GM10266 (cell line): Measurements from ENCODE around the gene SLC6A19.

Experiments used
- DNase-seq: peaks from one replicate; pipeline ENCODE4 v3.0.0; 2012; ENCODE audit errors: extremely low spot score
- TF ChIP-seq, protein P1 (sequence below): IDR thresholded peaks from 2 replicates; pipeline ENCODE4 v1.5.1; 2012; ENCODE audit warnings: mild to moderate bottlenecking, low read depth; ENCODE audit not compliant: control insufficient read depth, insufficient read depth; ENCODE audit errors: missing control alignments

Gene SLC6A19

DNA sequence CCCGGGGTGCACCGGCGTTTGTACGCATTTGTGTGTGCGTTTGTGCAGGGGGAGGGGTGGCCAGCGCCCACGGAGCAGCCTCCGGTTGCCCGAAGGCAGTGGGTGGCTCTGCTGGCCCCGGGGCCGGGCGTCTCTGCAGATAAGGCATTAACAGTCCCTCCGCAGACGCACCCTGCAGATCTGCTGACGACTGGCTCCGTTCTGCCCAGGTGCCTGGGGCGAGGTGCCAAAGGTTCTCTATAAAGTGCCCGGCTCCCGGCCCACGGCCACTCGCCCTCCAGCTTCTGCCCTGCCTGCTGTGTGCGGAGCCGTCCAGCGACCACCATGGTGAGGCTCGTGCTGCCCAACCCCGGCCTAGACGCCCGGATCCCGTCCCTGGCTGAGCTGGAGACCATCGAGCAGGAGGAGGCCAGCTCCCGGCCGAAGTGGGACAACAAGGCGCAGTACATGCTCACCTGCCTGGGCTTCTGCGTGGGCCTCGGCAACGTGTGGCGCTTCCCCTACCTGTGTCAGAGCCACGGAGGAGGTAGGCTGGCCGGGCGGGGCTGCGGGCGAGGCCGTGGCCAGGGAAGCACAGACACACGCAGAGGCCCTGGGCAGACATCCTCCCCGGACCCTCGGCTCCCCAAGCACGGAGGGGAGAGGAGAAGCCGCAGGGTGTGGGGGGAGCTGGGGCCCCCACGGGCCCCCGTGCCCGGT is at the start of gene SLC6A19:
TSS of gene SLC6A19 (plus strand) at position 269 of the 699 bp plus-strand sequence. CDS start at position 325, 56 bp downstream.
- DNase-seq: no peak
- TF ChIP-seq, protein P1, sequence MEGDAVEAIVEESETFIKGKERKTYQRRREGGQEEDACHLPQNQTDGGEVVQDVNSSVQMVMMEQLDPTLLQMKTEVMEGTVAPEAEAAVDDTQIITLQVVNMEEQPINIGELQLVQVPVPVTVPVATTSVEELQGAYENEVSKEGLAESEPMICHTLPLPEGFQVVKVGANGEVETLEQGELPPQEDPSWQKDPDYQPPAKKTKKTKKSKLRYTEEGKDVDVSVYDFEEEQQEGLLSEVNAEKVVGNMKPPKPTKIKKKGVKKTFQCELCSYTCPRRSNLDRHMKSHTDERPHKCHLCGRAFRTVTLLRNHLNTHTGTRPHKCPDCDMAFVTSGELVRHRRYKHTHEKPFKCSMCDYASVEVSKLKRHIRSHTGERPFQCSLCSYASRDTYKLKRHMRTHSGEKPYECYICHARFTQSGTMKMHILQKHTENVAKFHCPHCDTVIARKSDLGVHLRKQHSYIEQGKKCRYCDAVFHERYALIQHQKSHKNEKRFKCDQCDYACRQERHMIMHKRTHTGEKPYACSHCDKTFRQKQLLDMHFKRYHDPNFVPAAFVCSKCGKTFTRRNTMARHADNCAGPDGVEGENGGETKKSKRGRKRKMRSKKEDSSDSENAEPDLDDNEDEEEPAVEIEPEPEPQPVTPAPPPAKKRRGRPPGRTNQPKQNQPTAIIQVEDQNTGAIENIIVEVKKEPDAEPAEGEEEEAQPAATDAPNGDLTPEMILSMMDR: no peak

DNA sequence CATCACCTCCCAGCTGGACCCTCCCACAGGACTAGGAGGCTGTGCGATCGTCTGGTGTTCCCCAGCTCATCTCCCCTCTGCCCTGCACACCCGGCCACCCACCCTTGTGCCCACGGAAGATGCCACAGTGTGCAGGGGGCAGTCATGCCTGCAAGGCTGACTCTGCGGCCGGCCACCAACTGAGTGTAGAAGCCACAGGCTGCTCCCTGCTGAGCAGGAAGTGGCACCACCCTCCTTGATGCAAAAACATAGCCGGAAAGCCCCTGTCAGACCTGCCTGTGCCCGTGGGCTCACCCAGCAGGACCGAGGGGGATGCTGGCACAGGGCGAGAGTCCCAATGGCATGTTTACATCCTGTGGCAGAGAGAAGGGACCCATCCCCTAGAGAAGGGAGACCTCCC is 49.2 kb upstream of the SLC6A19 start:
- DNase-seq: no peak
- TF ChIP-seq, protein P1: no peak

DNA sequence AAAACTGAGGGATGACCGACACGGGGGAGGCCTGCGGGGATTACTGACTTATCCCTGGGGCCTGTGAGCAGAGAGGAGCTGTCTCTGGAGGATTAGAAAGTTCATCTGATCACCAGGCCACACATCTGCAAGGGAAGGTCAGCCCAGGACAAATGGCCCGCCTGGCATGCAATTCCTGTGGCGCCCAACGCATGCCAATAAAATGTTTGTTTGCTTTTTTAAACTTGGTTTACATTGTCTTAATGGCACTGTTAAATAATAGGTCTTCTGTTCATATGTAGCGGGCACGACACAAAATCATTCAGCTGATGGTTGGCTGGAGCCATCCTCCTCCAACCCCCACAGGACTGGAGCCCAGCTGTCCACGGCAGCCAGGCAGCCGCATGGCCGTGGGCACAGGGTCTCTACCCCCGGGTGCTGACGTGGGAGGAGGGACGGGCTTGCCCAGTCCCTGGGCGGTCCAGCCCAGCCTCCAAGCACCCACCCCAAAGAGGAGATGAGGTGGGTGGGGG is 48.6 kb upstream of the SLC6A19 start:
- no peak for DNase-seq

DNA sequence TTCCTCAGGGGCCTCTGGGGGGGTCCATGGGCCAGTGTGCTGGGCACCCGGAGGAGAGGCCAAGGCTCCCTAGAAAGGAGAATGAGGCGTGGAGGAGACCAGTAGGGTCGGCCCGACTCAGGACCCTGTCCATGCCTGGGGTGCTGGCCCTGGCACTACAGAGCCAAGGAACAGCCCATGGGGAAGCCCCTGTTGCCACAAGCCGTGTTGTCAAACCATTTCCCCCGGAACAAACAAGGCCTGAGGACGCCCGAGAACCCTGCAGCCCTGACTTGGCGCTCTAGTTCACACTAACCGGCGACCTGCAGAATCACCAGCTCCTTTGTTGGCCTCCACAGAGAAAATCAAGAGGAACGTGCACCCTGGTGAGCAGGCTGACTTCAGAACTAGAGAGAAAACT is 48.0 kb upstream of the SLC6A19 start:
- TF ChIP-seq, protein P1: no peak
- no peak for DNase-seq

More for the DNA sequence above, 48.6 kb upstream of the SLC6A19 start:
- TF ChIP-seq, protein P1: no peak

DNA sequence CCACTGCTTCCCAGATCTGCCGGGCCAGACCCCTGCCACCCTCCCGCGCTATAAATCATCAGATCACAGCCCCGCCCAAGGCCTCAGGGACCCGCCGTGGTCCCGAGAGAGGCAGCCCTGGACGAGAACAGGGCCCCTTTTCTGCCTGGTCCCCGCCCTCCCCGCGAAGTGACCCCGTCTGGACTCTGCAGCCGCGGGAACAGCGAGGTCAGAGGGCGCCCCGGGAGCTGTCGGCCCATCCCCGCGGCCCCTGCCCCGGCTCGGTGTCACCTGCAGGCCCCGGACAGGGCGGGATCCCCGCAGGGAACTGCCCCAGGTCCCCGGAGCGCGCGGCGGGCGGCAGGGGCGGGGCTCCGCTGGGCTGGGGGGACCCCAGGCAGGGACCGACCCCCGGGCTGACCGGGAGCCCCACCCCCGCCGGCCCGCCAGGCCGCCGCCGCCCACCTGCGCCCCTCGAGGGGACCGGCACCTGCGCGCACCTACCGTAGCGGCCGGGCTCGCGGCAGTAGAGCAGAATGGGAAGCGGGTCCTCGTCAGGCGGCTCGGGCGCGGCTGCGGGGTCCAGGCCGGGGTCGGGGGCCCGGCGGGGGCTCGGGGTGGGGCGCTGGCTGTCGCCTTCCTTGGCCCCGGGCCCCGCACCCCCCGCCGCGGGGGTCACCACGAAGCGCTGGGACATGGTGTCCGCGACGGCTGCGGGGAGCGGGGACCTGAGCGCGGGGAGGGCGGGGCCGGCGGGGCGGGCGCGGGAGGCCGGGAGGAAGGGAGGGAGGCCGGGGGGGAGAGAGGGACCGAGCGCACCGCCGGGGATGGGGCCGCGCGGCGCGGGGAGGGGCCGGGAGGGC is 46.0 kb upstream of the SLC6A19 start:
- DNase-seq: no peak
- TF ChIP-seq, protein P1: no peak

DNA sequence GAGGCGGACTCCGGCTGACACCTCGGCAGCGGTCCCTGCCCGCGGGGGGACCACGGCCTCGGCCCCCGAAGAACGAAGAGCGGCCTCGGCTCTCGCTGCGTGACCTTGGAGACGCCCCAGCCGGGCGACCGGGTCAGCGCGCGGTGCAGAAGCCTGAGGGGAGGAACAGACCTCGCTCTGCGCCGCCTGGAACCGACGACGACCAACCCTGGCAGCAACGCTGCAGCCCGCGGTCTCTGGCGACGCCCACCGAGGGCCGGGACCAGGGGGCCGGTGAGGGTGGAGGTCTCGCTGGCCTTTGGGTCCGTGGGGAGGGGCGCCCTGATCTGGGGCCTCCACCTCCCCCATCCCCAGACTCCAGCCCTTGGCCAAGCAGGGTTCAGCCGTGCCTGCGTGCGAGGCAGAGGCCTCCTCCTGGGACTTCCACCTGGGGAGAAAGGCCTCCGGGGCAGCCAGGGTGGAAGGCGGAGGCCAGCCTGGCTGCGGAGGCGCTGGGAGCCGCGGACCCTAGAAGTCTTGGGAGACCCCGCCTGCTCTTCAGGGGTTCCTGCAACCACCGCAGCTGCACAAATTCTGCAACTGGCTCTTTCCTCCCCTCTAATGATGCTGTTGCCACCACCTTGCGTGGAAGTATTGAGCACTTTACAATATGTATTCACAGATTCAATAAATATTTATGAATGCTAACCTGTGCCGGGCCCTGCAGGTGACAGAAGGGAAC is 45.2 kb upstream of the SLC6A19 start:
- DNase-seq: no peak
- TF ChIP-seq, protein P1: no peak
